Stimulated activated CD8-positive, alpha-beta memory T cell treated with anti-CD3 and anti-CD28 coated beads, Interleukin-15, amount 100 ng/mL, for 24 hours (primary cell): Measurements from ENCODE around the gene MT1E.
"Not testable (repeated sequence)": the region's sequence is repeated elsewhere in the genome, so short reads cannot be mapped to it uniquely, and the experiment has no call there.

Experiments used
- DNase-seq: peaks from one replicate; pipeline ENCODE4 v3.0.0-alpha.2; 2020; ENCODE audit warnings: low read depth

The MT1E gene

DNA sequence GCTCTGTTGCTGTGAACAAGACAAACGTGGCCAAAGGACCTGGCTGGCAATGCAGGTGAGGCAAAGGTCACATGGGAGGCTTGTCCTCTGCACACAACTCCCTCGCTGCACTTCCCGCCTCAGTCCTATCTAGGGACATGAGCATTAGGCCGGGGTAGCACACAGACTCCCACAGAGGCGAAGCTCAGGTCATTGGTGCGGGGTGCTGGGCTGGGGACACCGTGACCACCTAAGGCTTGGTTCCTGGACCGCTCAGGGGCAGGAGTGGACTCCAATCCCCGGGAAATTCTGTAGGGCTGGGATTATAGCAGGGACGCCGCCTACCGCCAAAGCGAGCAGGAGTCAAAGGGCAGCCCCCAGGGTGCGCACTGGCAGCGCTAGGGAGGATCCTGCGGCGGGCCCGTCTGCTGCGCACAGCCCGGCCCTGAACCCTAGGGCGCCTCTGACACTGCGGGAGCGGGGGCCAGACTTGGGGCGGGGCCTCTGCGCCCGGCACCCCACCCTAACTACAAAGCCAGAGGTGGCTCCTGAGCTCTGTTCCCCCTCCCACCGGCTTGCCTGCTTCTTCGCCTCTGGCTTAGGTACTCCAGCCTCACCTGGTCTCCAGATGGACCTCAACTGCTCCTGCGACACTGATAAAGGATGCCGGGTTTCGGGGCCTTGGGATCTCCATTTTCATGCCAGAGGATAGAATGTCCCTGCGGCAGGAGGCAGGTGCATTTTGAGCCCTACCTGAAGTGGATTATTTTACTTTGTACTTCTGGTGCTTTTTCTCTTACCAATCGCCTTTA lies 22.3 kb downstream of the MT1E start:
- no peak for DNase-seq

DNA sequence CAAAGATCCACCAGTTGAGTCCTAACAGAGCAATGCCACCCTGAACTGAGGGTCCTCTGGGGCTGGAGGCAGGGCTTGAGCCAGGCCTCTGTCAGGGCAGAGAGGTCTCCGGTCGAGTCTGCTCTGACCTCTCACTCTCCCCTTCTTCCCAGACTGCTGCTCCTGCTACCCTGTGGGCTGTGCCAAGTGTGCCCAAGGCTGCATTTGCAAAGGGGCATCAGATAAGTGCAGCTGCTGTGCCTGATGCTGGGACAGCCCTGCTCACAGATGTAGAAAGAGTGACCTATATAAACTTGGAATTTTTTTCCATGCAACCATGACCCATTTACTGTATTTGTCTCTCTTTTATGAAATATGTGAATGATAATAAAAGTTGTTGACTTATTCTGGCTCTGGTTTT lies 23.7 kb downstream of the MT1E start:
- no peak for DNase-seq

DNA sequence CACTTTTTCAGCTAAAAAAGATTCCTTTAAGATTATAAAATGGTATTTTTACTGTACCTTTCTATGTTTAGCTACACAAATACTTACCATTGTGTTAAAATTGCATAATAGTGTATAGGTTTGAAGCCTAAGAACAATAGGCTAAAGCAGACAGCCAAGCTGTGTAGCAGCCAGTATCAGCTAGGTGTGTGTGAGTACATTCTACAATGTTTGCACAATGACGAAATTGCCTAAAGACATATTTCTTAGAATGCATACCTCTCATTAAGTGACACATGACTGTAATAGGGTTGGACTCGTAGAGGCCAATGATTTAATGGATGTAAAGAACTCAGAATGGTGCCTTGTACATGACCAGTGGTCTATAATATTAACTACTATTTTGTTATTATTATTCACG lies 24.2 kb downstream of the MT1E start:
- DNase-seq = no peak

DNA sequence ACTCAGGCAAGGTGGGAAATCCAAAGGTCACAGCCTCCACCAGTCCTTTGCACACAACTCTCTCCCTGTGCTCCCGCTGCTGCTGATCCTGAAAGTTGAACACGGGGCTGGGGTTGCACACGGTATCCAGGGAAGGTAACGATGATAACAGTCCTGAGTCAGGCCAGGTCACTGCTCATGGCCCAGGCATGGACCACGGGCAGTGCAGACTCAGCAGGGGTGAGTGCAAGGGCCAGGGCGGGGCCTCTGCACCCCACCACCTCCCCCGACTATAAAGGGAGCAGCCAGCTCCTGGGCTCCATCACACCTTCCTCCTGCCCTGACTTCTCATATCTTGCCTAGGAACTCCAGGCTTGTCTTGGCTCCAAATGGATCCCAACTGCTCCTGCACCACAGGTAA lies 26.0 kb downstream of the MT1E start, which contains the start of gene MT1B:
Gene MT1B, plus strand, starts transcription at position 301 of the 400 bp plus-strand sequence. Its CDS starts 68 bp downstream, at position 369.
- DNase-seq = no peak

DNA sequence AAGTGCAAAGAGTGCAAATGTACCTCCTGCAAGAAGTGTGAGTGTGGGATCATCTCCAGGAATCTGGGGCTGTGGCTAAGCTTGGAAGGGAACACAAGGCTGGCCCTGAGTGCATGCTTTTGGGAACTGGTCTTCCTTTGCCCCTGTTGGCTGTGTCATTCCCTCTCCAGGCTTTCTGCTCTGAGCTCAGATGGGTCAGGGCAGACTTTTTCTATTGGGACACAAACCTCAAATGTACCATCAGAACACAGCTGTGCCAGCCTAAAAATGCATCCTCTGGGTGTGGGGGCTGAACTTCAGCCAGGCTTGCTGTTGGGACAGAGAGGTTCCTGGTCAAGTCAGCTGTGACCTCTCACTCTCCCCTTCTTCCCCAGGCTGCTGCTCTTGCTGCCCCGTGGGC lies 27.0 kb downstream of the MT1E start:
- no peak for DNase-seq

DNA sequence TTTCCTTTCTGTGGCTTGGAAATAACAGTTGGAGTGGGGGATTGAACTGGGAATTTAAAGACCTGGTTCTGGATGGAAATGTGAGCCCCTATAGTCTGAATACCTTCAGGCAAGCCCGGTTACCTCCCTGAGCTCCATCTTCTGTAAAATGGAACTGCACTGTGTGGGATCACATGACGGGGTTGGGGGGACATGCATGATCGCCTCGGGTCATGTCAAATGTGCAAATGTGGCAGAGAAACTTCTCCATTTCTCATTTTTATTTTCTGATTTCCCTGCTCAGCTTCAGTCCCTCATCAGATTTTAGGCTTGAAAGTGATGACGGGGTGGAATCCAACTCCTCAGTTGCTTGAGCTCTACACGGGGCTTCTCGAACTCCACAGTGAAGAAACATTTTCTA lies 27.6 kb downstream of the MT1E start:
- DNase-seq = no peak

DNA sequence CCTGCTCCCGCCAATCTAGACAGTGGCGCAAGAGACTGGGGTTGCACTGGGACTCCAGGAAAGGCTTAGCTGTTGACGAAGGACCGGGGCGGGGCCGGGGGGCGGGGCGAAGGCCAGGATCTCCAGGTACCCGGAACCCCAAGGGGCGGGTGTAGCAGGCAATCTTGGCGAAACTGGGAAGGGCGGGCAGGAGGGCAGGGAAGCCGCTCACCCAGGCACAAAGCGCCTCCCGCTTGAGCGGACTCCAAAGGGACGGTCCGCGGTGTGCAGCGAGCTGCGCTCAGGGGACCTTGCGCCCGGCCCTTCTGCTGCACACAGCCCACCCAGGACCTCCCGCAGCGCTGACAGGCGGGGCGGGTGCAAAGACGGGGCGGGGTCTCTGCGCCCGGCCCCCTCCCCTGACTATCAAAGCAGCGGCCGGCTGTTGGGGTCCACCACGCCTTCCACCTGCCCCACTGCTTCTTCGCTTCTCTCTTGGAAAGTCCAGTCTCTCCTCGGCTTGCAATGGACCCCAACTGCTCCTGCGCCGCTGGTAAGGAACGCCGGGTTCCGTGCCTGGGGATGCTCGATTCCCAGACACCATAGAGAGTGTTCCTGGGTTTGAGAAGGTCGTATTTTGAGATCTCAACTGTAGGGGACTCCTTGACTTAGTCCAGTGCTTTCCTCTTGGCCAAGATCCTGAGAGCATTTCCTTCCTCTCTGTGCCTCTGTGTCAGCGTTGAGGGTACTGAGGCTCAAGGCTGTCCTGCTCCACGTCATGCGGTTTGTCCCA lies 32.2 kb downstream of the MT1E start, which contains the start of gene MT1F:
Gene MT1F, plus strand, starts transcription at position 405 of the 772 bp plus-strand sequence. Its CDS starts 100 bp downstream, at position 505.
- DNase-seq = peak; percentile 53

DNA sequence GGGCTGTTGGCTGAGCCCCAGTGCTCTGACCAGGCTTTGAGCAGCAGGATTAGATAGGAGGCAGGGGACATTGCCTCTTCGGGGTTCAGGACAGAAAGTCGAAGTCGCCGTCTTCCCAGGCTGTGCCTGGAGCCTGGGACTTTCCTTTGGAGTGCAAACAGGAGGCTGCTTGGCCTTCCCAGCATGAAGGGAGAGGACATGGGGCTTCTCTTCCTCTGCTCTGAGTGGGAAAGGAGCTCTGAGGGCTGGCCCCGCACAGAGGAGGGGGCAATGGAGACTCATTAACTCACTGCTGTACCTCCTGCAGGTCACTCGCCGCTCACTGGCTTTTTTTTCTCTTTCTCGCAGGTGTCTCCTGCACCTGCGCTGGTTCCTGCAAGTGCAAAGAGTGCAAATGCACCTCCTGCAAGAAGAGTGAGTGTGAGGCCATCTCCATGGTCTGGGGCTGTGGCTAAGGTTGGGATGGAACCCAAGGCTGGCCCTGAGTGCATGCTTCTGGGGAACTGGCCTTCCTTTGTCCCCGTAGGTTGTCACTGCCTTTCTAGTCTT lies 32.8 kb downstream of the MT1E start:
- DNase-seq = no peak

DNA sequence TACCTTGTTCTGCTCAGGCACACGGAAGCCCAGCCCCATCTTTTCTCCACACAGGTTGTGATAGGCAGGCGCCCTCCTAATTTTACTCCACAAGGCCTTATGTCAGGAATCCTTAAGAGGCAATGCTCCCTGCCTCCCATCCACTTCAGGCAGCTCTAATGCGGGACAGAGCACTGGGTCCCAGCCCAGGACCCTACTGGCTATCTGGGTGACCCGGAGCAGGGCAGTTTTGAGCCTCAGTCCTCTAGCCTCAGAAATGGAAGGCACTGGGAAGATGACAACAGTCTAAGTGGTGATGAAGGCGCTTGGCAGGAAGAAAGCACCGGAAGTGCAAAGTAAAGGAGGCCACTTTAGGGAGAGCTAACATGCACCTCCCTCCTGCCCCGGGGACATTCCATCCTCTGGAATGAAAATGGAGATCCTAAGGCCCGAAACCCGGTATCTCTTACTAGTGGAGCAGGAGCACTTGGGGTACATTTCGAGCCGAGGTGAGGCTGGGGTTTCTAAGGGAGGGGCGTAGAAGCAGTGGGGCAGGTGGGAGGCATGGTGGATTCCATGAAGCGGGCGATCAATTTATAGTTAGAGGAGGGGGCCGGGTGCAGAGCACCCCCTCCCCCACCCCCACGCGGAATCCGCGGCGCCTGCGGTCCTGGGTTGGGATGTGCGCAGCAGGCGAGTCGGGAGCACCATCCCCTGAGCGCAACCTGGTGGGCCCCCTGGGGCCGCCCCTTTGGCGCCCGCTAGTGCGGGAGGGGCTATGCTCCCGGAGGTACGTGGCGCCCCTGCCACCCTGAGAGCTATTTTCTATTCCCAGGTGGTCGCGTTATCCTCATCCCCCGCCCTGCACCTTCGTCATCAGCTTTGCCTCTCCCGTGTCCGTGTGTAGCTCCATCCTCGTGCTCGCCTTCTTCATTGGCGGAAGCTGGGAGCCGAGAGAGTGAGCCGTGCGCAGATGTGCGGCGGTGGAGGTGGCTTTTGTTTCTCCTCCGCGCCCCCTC lies 37.1 kb downstream of the MT1E start:
- no peak for DNase-seq

DNA sequence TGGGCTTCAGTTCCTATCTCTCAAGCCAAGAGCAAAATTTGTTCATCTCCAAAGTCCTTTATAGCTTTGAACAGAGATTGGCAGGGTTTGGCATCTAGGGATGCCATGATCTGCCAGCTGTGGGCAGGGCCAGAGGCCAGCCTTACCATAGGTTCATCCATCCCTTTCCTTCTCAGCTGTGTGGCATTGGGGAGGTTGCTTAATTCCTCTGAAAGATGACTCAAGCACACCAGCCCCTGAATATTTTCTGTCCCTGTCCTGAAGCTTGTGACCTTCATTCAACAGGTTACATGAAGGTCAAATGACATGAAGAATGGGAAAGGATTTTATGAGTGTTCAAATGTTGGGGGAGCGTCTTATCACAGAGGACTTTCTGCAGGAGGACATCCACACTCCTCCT lies 38.9 kb downstream of the MT1E start:
- DNase-seq = no peak

DNA sequence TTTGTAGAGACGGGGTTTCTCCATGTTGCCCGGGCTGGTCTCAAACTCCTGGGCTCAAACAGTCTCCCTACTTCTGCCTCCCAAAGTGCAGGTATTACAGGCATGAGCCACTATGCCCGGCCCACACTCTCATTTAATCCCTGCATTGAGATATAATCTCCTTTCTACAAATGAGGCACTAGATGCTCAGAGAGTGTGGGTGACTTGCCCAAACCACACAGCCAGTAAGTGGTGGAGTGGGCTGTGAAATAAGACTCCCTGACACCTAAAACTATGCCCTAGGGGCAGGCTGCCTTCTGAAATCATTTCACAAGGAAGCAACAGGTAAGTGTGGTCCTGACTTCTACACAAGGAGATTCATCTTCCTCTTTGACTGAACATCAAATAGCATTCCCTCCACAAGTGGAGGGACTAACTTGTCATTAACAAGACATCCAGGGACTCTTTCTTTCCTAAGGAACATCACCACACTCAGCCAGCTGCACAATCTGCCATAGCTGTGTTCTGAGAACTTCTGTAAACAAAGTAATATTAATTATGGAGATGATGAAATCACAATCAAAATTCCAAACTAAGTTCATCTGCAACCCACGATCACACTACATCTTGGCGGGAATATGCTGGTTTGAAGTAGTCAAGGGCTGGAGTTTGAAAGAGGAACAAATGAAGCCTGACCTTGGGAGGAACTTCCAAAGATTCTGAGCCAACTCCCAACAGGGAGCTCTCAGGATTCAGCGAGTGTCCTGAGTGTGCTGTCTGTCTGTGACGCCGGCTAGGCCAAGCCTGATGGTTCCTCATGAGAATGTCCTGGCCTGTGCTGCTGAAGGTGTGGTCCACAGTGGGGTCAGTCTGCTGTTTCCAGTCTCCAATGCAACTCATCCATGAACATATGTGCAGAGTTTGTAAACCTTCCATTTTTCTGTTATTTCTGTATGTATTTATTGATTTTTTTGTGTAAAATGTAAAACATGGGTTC lies 40.0 kb downstream of the MT1E start:
- not testable (repeated sequence) for DNase-seq

DNA sequence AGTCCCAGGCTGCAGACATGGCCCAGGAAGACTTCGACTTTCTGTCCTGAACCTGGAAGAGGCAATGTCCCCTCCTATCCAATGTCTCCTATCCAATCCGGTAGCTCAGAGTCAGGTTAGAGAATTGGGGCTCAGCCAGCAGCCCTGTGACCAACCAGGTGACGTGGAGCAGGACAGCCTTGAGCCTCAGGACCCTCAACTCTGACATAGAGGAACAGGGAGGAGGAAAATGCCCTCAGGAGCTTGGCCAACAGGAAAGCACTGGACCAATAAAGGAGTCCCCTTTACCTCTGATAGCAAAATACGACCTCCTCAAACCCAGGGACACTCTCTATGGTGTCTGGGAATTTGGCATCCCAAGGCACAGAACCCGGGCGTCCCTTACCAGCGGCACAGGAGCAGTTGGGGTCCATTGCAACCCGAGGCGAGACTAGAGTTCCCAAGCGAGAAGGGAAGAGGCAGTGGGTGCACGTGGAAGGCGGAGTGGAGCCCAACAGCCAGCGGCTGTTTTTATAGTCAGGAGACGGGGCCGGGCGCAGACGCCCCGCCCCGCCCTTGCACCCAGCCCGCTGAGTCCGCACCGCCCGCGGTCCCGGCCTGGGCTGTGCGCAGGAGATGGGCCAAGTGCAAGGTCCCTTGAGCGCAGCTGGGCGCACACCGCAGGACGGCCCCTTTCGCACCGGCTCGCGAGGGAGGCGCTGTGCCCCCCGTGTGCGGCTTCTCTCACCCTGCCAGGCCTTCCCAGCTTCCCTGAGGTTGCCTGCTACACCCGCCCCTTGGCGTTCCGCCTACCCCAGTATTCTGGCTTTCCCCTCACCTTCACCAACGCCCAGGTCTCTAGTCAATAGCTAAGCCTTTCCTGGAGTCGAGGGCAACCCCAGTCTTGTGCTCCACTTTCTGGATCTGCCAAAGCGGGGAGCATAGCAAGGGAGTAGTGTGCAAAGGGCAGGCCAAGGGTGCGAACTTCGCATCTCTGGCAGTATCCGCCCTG lies 42.3 kb downstream of the MT1E start, which contains the start of gene MT1G:
Gene MT1G, minus strand, starts transcription at position 485 of the 991 bp plus-strand sequence. Its CDS starts 72 bp downstream, at position 413.
- no peak for DNase-seq

DNA sequence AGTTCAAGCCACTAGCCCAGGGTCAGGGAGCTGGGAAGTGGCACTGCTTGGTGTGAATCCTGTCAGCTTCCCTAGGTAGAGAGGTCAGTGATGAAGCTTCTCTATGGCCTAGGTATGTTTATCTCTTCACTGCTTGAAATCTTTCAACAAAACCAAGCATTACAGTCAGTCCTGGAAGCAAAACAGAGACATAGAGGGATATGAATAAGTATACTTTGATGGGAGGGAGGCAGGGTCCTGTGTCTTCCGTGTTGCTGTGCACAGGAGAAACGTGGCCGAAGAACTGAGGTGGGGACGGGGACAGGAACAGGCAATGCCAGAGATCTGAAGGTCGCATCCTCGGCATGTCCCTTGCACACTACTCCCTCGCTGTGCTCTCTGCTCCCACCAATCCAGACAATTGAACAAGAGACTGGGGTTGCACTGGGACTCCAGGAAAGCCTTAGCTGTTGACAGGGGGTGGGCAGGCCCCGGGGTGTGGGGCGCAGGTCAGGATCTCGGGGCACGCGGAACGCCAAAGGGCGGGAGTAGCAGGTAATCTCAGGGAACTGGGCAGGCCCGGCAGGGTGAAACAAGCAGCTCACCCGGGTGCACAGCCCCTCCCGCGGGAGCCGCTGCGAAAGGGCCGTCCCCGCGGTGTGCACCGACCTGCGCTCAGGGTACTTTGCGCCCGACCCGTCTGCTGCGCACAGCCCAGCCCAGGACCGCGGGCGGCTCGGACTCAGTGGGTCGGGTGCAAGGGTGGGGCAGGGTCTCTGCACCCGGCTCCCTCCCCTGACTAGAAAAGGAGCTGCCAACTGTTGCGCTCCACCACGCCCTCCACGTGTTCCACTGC lies 43.6 kb downstream of the MT1E start, which contains the start of gene MT1H:
Gene MT1H, plus strand, starts transcription at position 810 of the 835 bp plus-strand sequence. CDS start 71 bp downstream, outside the sequence.
- DNase-seq = no peak

DNA sequence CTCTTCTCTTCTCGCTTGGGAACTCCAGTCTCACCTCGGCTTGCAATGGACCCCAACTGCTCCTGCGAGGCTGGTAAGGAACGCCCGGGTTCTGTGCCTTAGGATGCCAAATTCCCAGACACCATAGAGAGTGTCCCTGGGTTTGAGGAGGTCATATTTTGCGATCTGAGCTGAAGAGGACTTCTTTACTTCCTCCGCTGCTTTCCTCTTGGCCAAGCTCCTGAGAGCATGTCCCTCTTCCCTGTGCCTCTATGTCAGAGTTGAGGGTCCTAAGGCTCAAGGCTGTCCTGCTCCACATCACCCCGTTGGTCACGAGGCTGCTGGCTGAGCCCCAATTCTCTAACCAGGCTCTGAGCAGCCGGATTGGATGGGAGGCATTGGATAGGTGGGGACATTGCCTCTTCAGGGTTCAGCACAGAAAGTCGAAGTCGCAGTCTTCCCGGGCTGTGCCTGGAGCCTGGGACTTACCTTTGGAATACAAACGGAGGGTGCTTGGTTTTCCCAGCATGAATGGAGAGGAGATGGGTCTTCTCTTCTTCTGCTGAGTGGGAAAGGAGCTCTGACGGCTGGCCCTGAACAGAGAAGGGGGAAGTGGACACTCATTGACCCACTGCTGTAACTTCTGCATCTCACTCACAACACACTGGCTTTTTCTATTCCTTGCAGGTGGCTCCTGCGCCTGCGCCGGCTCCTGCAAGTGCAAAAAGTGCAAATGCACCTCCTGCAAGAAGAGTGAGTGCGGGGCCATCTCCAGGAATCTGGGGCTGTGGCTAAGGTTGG lies 44.4 kb downstream of the MT1E start:
- no peak for DNase-seq

DNA sequence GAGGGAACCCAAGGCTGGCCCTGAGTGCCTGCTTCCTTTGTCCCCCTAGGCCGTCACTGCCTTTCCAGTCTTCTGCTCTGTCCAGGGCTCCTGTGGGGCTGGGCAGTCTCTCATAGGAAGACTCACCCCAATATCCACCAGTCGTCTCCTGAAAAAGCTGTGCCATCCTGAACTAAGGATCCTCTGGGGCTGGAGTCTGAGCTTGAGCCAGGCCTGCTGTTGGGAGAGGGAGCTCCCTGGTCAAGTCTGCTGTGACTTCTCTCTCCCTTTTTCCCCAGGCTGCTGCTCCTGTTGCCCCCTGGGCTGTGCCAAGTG lies 45.0 kb downstream of the MT1E start:
- DNase-seq = no peak

DNA sequence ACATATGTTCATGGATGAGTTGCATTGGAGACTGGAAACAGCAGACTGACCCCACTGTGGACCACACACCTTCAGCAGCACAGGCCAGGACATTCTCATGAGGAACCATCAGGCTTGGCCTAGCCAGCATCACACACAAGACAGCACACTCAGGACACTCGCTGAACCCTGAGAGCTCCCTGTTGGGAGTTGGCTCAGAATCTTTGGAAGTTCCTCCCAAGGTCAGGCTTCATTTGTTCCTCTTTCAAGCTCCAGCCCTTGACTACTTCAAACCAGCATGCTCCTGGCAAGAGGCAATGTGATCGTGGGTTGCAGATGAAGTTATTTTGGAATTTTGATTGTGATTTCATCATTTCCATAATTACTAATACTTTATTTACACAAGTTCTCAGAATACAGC lies 46.1 kb downstream of the MT1E start:
- DNase-seq = not testable (repeated sequence)

DNA sequence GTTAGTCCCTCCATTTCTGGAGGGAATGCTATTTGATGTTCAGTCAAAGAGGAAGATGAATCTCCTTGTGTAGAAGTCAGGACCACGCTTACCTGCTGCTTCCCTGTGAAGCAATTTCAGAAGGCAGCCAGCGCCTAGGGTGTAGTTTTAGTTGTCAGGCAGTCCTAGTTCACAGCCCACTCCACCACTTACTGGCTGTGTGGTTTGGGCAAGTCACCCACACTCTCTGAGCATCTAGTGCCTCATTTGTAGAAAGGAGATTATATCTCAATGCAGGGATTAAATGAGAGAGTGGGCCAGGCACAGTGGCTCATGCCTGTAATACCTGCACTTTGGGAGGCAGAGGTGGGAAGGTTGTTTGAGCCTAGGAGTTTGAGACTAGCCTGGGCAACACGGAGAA lies 46.6 kb downstream of the MT1E start:
- not testable (repeated sequence) for DNase-seq
